A673 (cell line): ENCODE results near the gene LRRK1. TPM values are rescaled to one million over a fixed set of nuclear protein-coding genes. Genes with fewer than 3 reads are reported as not detected.

Experiments
- BruUV-seq: library from RNA; stranded (reverse); fragments of 400-500 nt; replicated peaks from 2 replicates; lab custom pipeline; 2021; lab: Mats Ljungman, UMichigan
- CTCF ChIA-PET: fragments of 300-600 bp; sonication (Branson Sonifier 250); formaldehyde crosslinking; loops from one replicate; lab custom pipeline; 2022; ENCODE audit warnings: antibody characterized with exemption; lab: Charles Lee
- POLR2A ChIA-PET: fragments of 300-600 bp; sonication (Branson Sonifier 250); formaldehyde crosslinking; loops from one replicate; lab custom pipeline; 2022; ENCODE audit warnings: antibody characterized with exemption; ENCODE audit not compliant: low non-redundant PET; lab: Charles Lee
- DNase-seq: peaks from one replicate; pipeline ENCODE4 v3.0.0-alpha.2; 2015; ENCODE audit warnings: low spot score
- H3K27ac ChIP-seq: fragments of 200-600 bp; sonication (generic); 2 replicates; pipeline ENCODE4 v1.5.1; 2016; ENCODE audit warnings: mixed run types, low read depth, mild to moderate bottlenecking, mixed read lengths, antibody characterized with exemption, low read length; ENCODE audit not compliant: poor library complexity, severe bottlenecking
- H3K27me3 ChIP-seq: fragments of 200-600 bp; sonication (generic); replicated peaks from 2 replicates; pipeline ENCODE4 v1.6.1; 2017; ENCODE audit warnings: mixed run types, low read depth, mild to moderate bottlenecking, mixed read lengths, antibody characterized with exemption, low read length; ENCODE audit not compliant: insufficient read depth, poor library complexity
- H3K36me3 ChIP-seq: fragments of 200-600 bp; sonication (generic); 2 replicates; pipeline ENCODE4 v1.6.1; 2016; ENCODE audit warnings: mixed run types, mild to moderate bottlenecking, mixed read lengths, antibody characterized with exemption, low read length; ENCODE audit not compliant: insufficient read depth, poor library complexity, severe bottlenecking
- H3K4me1 ChIP-seq: fragments of 200-600 bp; sonication (generic); 2 replicates; pipeline ENCODE4 v1.6.1; 2017; ENCODE audit warnings: mixed run types, mild to moderate bottlenecking, mixed read lengths, antibody characterized with exemption, low read length; ENCODE audit not compliant: insufficient read depth, poor library complexity, severe bottlenecking
- H3K4me3 ChIP-seq: fragments of 200-600 bp; sonication (generic); 2 replicates; pipeline ENCODE4 v1.5.1; 2016; ENCODE audit warnings: low read depth, mixed run types, mild to moderate bottlenecking, mixed read lengths, low read length; ENCODE audit not compliant: poor library complexity, severe bottlenecking
- H3K9me3 ChIP-seq: fragments of 200-600 bp; sonication (generic); 2 replicates; pipeline ENCODE4 v1.6.1; 2016; ENCODE audit warnings: mixed run types, low read depth, mild to moderate bottlenecking, mixed read lengths, antibody characterized with exemption, low read length; ENCODE audit not compliant: poor library complexity, severe bottlenecking
- EZH2 ChIP-seq: fragments of 200-600 bp; sonication (generic); IDR thresholded peaks from 2 replicates; pipeline ENCODE4 v1.6.1; 2017; ENCODE audit warnings: borderline replicate concordance, low read depth, mild to moderate bottlenecking, mixed read lengths, antibody characterized with exemption, low read length; ENCODE audit not compliant: poor library complexity, severe bottlenecking
- intact Hi-C: fragments of 100-400 bp; cut with micrococcal nuclease; formaldehyde crosslinking; loops from one replicate; pipeline ENCODE4 v1.10.0; 2022; ENCODE audit not compliant: unreplicated experiment
- total RNA-seq: library from RNA; stranded (reverse); gene quantifications from 2 replicates; pipeline ENCODE4 v1.2.3, GENCODE V29; 2021
- TF ChIP-seq, protein P1 (sequence below): fragments of 300-800, 200-600 bp; sonication (generic); conservative IDR thresholded peaks from 2 replicates; pipeline ENCODE4 v1.5.1; 2017; ENCODE audit warnings: low read depth, mild to moderate bottlenecking, antibody characterized with exemption, low read length, moderate library complexity, mixed read lengths

Gene LRRK1
- total RNA-seq, 1 experiment from 2014 or later = 7.7 TPM

DNA sequence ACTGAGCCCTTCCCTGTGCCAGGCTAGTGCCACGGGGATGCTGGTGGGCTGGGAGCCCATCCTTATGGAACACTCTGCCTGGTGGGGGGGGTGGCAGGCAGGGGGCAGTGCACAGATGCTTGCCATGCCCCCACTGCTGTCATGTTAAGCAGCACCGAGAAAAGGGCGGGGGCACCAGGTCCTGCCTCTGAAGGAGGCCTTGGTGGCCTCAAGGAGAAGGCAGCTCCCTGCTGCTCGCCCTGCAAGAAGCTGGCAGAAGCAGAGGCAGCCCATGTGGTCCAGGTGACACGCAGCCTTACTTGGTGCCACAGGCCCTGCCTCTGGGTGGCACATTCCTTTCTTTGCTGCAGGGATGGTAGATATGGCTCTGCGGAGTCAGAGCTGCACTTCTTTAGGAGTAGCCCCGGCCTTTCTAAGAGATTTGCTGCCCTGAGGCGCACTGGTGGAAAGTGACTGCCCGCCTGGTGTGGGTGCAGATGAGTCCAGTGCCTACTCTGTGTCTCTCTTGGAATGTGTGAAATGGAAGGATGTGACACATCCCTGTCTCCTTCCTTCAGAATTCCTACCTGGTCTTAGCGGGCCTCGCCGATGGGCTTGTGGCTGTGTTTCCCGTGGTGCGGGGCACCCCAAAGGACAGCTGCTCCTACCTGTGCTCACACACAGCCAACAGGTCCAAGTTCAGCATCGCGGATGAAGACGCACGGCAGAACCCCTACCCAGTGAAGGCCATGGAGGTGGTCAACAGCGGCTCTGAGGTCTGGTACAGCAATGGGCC is 145.8 kb downstream of the LRRK1 start:
- no peak for TF ChIP-seq EZH2
- TF ChIP-seq, protein P1, sequence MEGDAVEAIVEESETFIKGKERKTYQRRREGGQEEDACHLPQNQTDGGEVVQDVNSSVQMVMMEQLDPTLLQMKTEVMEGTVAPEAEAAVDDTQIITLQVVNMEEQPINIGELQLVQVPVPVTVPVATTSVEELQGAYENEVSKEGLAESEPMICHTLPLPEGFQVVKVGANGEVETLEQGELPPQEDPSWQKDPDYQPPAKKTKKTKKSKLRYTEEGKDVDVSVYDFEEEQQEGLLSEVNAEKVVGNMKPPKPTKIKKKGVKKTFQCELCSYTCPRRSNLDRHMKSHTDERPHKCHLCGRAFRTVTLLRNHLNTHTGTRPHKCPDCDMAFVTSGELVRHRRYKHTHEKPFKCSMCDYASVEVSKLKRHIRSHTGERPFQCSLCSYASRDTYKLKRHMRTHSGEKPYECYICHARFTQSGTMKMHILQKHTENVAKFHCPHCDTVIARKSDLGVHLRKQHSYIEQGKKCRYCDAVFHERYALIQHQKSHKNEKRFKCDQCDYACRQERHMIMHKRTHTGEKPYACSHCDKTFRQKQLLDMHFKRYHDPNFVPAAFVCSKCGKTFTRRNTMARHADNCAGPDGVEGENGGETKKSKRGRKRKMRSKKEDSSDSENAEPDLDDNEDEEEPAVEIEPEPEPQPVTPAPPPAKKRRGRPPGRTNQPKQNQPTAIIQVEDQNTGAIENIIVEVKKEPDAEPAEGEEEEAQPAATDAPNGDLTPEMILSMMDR = no peak
- Histone ChIP-seq H3K27me3 (no peaks in the 10 kb centered on the region), H3K4me1 (no peaks in the 10 kb centered on the region), H3K36me3 (no peaks in the 10 kb centered on the region), H3K27ac (no peak overlapping the region), H3K9me3 (no peaks in the 10 kb centered on the region), H3K4me3 (no peak overlapping the region)
- intact Hi-C loops = no loop called here
- DNase-seq = no peak
- ChIA-PET CTCF (no interaction called here), POLR2A (no interaction called here)
- BruUV-seq = no TSS peak

DNA sequence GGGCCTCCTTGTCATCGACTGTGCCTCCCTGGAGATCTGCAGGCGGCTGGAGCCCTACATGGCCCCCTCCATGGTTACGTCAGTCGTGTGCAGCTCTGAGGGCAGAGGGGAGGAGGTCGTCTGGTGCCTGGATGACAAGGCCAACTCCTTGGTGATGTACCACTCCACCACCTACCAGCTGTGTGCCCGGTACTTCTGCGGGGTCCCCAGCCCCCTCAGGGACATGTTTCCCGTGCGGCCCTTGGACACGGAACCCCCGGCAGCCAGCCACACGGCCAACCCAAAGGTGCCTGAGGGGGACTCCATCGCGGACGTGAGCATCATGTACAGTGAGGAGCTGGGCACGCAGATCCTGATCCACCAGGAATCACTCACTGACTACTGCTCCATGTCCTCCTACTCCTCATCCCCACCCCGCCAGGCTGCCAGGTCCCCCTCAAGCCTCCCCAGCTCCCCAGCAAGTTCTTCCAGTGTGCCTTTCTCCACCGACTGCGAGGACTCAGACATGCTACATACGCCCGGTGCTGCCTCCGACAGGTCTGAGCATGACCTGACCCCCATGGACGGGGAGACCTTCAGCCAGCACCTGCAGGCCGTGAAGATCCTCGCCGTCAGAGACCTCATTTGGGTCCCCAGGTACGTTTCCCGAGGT is 146.5 kb downstream of the LRRK1 start:
- DNase-seq = no peak
- Histone ChIP-seq H3K36me3 (no peaks in the 10 kb centered on the region), H3K27ac (no peak overlapping the region), H3K4me3 (no peak overlapping the region), H3K4me1 (peaks cover 7% of the 10 kb centered on the region), H3K9me3 (no peaks in the 10 kb centered on the region), H3K27me3 (no peaks in the 10 kb centered on the region)
- POLR2A ChIA-PET = no interaction called here
- TF ChIP-seq EZH2 = no peak
- TF ChIP-seq, protein P1 = no peak
- no TSS peak for BruUV-seq
- CTCF ChIA-PET = no interaction called here
- intact Hi-C loops = no loop called here

DNA sequence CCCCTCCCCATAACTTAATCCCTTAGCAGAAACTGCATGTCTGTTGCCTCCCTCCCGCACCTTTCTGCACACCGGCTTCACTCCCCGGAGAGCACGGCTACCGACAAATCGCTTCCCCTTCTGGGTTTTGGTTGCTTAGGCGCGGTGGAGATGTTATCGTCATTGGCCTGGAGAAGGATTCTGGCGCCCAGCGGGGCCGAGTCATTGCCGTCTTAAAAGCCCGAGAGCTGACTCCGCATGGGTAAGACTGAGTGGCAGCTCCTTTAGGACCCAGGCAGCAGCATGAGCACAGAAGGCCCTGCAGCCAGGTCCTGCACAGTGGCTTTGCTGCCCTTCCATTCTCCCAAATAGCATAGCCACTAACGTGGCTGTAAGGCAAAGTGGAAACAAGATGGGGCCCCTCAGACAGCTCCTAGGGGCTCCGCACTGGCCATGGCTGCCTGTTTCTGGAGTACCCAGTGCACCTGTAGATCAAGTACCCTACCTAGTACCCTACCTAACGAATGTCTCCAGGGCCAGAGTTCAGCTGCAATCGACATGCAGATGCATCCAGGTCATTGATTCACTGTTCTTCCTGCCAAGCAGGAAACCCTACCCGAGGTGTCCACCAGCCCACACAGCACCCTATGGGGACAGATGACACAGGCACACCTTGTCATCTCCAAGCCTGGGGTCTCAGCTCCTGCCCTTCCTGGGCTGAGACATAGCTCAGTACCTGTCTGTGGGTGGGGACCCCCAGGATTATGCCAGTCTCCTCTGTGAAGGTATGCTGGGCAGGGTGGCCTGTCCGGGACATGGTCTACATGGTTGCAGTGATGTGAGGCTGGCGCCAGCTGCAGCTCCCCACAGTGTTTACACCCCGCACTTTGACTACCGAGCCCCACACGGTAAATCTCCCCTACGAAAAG is 147.6 kb downstream of the LRRK1 start:
- Histone ChIP-seq H3K4me1 (peaks cover 10% of the 10 kb centered on the region), H3K27ac (no peak overlapping the region), H3K9me3 (no peaks in the 10 kb centered on the region), H3K4me3 (no peak overlapping the region), H3K27me3 (no peaks in the 10 kb centered on the region), H3K36me3 (no peaks in the 10 kb centered on the region)
- CTCF ChIA-PET = no interaction called here
- DNase-seq = no peak
- POLR2A ChIA-PET = no interaction called here
- no TSS peak for BruUV-seq
- intact Hi-C loops = no loop called here
- TF ChIP-seq, protein P1 = no peak
- no peak for TF ChIP-seq EZH2
